ENCODE results near the gene MRPS7.

DNA sequence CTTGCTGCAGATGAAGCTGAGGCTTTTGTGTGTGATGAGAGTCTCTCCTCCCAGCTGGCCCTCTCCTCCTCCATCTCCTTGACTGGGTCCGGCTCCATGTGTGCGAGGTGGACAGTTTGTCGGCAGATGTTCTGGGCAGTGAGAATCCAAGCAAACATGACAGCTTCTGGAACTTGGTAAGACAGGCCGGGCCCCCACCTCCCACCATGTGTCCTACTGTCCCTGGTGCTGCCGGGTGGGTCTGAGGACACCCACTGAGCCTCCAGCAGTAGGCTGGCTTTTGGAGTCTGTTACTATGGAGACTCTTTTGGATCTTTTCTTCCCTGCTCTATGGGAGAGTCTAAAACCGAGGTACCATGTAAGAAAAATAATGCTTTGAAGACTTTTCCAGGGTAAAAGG, 43.5 kb upstream of the MRPS7 start:
- no peak for TF ChIP-seq POLR2A (IDR thresholded peaks at IDR 0.05; ENCODE audit: low read length)
- no peak for TF ChIP-seq GATA1 (IDR thresholded peaks at IDR 0.05; ENCODE audit: low read depth, low read length)
